A549 (cell line): Measurements from ENCODE around the gene ZNF316.

Source experiments
- CTCF ChIP-seq: fragments of >200 bp; sonication (Bioruptor Twin); formaldehyde crosslinking; IDR thresholded peaks from 3 replicates; pipeline ENCODE4 v1.5.1; 2016
- EP300 ChIP-seq, 2 experiments: fragments of >200 bp; sonication (Bioruptor Twin); formaldehyde crosslinking; IDR thresholded peaks; 2 replicates in 1 of 2; 3 replicates in 1 of 2; pipeline ENCODE4 v1.6.1; 2016 to 2017

- TF ChIP-seq EP300 (IDR thresholded peaks at IDR 0.05), result no peak
- TF ChIP-seq CTCF, result no peak
Measured at GRCh38 chr7:6621195-6622133, 15.7 kb upstream of the ZNF316 start.
